Parathyroid adenoma (tissue), 2 donors: ENCODE data around the gene MYL5.
A peak's percentile ranks its signal among the peaks of the same experiment; 100 is the strongest.
"Not testable (repeated sequence)": the region's sequence is repeated elsewhere in the genome, so short reads cannot be mapped to it uniquely, and the experiment has no call there.

Source experiments
- H2AFZ ChIP-seq: fragments of 300-600 bp; sonication (generic); one replicate; pipeline ENCODE4 v1.7.0; 2017; ENCODE audit warnings: antibody characterized with exemption, mild to moderate bottlenecking
- H3K27ac ChIP-seq: fragments of 300-600 bp; sonication (generic); one replicate; pipeline ENCODE4 v1.7.0; 2017
- H3K27me3 ChIP-seq: fragments of 300-600 bp; sonication (generic); one replicate; pipeline ENCODE4 v1.7.0; 2017; ENCODE audit warnings: low read length; ENCODE audit not compliant: control insufficient read depth, insufficient read depth
- H3K36me3 ChIP-seq: fragments of 300-600 bp; sonication (generic); one replicate; pipeline ENCODE4 v1.7.0; 2017; ENCODE audit warnings: low read length; ENCODE audit not compliant: control insufficient read depth, insufficient read depth
- H3K4me1 ChIP-seq: fragments of 300-600 bp; sonication (generic); one replicate; pipeline ENCODE4 v1.7.0; 2017; ENCODE audit warnings: control low read depth
- H3K4me2 ChIP-seq: fragments of 300-600 bp; sonication (generic); one replicate; pipeline ENCODE4 v1.7.0; 2017; ENCODE audit warnings: low read length
- H3K4me3 ChIP-seq: fragments of 300-600 bp; sonication (generic); one replicate; pipeline ENCODE4 v1.7.0; 2017; ENCODE audit warnings: low read depth, low read length
- H3K79me2 ChIP-seq: fragments of 300-600 bp; sonication (generic); one replicate; pipeline ENCODE4 v1.7.0; 2017; ENCODE audit warnings: control low read depth
- H3K9ac ChIP-seq: fragments of 300-600 bp; sonication (generic); one replicate; pipeline ENCODE4 v1.7.0; 2017; ENCODE audit warnings: mild to moderate bottlenecking
- H3K9me3 ChIP-seq: fragments of 300-600 bp; sonication (generic); one replicate; pipeline ENCODE4 v1.7.0; 2017; ENCODE audit warnings: low read length; ENCODE audit not compliant: control insufficient read depth
- TF ChIP-seq, protein P1 (sequence below): fragments of 300-600 bp; sonication (generic); IDR thresholded peaks from one replicate; pipeline ENCODE4 v1.7.0; 2017; ENCODE audit warnings: antibody characterized with exemption, mild to moderate bottlenecking
- donor health status: primary hyperparathyroidism.

The MYL5 gene

DNA sequence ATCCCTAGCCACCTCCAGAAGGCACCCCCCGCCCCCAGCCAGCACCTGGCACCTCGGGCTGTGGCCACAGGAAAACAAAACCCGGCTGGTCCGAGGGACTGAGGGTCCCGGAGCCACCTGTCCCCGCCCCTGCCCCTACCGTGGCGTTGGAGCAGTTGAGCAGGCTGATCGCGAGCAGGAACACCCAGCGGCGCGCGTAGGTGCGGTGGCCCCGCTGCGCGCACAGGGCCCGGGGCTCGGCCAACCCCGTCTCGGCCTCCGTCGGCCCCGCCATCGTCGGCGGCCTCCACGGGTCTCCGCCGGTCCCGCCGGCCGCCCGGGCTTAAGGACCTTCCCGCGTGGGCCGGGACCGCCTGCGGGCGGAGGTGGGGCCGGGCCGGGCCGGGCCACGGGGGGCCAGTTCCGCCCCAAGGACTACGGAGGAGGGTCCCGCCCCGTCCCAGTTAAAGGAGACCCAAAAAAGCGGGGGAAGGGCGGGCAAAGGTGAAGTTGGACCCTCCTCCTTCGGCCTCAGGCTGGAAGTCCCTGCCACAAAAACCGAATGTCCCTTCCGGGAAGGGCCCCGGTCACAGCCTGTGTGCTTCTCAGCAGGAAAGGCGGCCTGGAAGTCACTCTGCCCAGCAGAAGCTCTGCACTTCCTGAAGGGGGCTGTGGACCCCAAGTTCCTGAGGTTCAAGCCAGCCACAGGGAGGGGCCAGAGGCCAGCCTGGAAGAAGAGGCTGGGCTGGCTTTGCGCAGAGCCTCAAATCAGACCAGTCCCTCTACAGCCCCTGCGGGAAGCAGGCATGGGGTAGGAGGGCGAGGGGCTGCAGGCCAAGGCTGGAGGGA is 14.7 kb downstream of the MYL5 start, which contains the start of gene SLC49A3:
Gene SLC49A3, minus strand, starts transcription at position 298 of the 828 bp plus-strand sequence. Its CDS starts 24 bp downstream, at position 274.
- TF ChIP-seq, protein P1, sequence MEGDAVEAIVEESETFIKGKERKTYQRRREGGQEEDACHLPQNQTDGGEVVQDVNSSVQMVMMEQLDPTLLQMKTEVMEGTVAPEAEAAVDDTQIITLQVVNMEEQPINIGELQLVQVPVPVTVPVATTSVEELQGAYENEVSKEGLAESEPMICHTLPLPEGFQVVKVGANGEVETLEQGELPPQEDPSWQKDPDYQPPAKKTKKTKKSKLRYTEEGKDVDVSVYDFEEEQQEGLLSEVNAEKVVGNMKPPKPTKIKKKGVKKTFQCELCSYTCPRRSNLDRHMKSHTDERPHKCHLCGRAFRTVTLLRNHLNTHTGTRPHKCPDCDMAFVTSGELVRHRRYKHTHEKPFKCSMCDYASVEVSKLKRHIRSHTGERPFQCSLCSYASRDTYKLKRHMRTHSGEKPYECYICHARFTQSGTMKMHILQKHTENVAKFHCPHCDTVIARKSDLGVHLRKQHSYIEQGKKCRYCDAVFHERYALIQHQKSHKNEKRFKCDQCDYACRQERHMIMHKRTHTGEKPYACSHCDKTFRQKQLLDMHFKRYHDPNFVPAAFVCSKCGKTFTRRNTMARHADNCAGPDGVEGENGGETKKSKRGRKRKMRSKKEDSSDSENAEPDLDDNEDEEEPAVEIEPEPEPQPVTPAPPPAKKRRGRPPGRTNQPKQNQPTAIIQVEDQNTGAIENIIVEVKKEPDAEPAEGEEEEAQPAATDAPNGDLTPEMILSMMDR, result no peak
- H3K9me3 ChIP-seq, result no peaks in the 10 kb centered on the region
- peak within 1 kb of the TSS; percentile 26 for H3K4me2 ChIP-seq

DNA sequence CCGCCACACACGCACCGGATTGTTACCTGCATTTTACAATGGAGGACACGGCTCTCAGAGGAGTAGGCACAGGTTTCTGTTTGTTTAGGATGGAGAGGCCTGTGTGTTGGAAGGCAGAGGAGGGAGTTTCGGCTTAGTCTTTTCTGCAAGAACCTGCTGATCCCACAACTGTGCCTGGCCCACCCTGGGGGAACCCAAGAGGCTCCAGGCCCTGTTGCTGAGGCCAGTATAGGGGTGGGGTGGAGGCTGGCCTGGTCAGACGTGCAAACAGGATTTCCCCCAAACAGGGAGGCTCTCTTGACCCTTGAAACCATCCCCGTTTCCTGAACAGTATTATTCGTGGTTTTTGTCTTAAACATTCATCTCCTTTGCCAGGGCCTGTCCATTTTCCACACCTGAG is 15.4 kb downstream of the MYL5 start:
- H3K9me3 ChIP-seq, result no peaks in the 10 kb centered on the region
- no peak overlapping the region for H3K4me2 ChIP-seq
- H3K79me2 ChIP-seq, result no peaks in the 10 kb centered on the region
- peak overlapping the region; percentile 53 for H3K27ac ChIP-seq
- TF ChIP-seq, protein P1, result no peak
- H3K9ac ChIP-seq, result no peak overlapping the region
- peak overlapping the region; percentile 46 for H2AFZ ChIP-seq
- H3K27me3 ChIP-seq, result no peaks in the 10 kb centered on the region
- no peaks in the 10 kb centered on the region for H3K4me1 ChIP-seq
- H3K36me3 ChIP-seq, result no peaks in the 10 kb centered on the region
- no peak overlapping the region for H3K4me3 ChIP-seq

More for the DNA sequence above, 14.7 kb downstream of the MYL5 start, which contains the start of gene SLC49A3:
- Histone ChIP-seq H3K27me3 (no peaks in the 10 kb centered on the region), H3K79me2 (no peaks in the 10 kb centered on the region), H3K4me3 (peak within 1 kb of the TSS; percentile 27), H2AFZ (peak within 1 kb of the TSS; percentile 46), H3K27ac (peak within 1 kb of the TSS; percentile 53), H3K9ac (no peak within 1 kb of the TSS), H3K36me3 (no peaks in the 10 kb centered on the region), H3K4me1 (no peaks in the 10 kb centered on the region)

DNA sequence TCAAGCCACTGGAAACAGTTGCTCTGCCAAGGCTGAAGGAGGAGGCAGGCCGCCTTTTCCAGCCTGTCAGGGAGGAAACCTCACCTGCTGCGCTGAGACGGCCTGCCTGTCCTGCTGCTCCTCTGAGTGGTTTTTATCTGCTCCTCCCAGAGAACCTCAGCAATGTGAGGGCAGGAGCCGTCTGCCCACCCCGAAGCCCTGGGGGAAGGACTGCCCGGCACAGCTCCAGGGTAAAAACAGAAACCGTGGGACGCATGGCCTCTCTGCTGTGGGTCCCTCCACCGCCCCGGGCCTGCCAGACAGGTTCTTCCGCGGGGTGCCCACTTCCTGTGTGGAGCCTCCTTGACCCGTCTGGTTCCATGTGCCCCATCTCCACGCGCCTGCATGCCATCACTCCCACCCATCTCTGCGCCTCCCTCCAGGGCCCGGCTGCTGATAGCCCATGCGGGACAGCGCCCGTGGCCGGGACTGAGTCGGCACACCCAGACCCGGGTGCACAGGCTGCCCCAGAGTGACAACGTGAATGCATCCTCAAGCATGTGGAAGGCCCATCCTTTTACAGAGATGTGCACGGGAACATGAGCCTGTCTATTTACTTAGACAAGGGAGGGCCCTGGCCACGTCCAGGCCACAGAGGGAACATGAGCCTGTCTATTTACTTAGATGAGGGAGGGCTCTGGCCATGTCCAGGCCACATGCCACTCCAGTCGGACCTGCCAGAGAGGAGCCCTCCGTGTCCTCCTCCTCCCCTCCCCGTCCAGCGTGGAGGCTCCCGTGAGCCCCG is 18.6 kb downstream of the MYL5 start:
- H3K27ac ChIP-seq, result no peak overlapping the region
- H3K27me3 ChIP-seq, result no peaks in the 10 kb centered on the region
- no peaks in the 10 kb centered on the region for H3K79me2 ChIP-seq
- no peak overlapping the region for H3K4me3 ChIP-seq
- no peak overlapping the region for H3K9ac ChIP-seq
- H3K4me1 ChIP-seq, result no peaks in the 10 kb centered on the region
- peak overlapping the region; percentile 56 for H2AFZ ChIP-seq
- no peaks in the 10 kb centered on the region for H3K36me3 ChIP-seq
- no peaks in the 10 kb centered on the region for H3K9me3 ChIP-seq
- TF ChIP-seq, protein P1, result no peak
- no peak overlapping the region for H3K4me2 ChIP-seq

DNA sequence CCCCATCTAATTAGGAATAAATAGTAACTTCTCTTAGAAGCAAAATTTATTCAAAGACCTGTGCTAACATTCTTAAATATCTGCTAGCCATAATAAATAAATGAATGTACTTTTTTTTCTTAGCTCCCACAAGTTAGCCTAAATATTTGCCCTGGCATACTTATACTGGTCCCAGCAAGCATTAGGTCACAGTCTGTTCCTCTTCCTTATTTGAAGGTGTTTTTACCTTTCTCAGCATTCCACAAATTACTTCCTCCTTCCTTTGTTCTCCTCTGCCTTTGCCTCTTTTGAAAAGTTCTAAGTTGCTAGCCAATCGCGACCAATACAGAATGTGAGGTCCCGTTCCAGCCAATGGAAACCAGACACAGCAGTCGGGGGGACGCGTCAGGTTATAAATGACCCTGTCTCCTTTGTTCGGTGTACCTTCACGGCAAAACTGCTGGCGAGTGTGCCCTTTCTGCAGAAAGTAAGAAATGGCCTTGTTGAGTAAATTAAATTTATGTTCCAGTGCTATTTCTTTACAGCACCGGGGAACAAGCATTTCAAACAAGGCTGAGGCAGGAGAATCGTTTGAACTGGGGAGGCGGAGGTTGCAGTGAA is 20.1 kb downstream of the MYL5 start:
- not testable (repeated sequence) for H3K9me3 ChIP-seq, H3K4me2 ChIP-seq, H2AFZ ChIP-seq, H3K9ac ChIP-seq, H3K36me3 ChIP-seq, H3K4me1 ChIP-seq, H3K4me3 ChIP-seq, H3K79me2 ChIP-seq, H3K27me3 ChIP-seq, H3K27ac ChIP-seq
